Measurements from ENCODE around the gene SUPT16H.
"Not testable (repeated sequence)": the region's sequence is repeated elsewhere in the genome, so short reads cannot be mapped to it uniquely, and the experiment has no call there.

The SUPT16H gene

DNA sequence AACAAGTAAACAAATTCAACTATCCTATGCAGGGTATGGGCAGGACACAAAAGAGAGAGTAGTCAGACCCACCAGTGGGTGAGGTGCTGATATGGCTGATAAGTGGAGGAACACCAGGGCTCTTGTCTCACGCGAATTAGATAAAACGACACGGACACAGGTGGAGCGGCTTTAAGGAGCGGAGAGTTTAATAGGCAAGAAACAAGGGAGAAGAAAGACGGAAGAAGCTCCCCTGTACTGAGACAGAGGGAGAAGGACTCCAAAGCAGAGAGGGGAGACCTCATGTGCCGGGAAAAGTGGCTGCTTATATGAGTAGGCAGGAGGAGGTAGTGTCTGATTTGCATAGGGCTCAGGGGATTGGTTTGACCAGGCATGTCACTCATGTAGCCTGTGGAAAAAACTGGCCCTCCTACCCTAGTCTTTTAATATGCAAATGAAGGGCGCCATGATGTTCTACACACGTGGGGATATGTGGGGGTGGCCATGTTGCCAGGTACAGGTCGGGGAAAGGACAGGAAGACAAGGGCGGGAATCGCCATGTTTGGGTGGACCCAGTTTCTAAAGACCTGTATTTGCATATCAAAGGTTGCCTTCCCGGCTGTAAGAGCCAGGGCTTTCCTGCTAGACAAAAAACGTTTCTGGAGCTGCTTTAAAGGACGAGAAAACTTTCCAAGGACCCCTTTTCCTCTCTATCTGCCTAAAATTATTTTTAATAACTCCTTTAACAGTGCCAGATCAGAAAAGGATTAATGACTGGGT, 75.2 kb downstream of the SUPT16H start:
- peak; percentile 49 for DNase-seq (ENCODE audit: low read depth)
- peak overlapping the region; percentile 33 for H3K4me3 ChIP-seq (ENCODE audit: low read depth, low read length)
- in situ Hi-C loops (cut with HindIII; ENCODE audit: low sequenced_read_pairs): no loop called here
- TF ChIP-seq, protein P1, sequence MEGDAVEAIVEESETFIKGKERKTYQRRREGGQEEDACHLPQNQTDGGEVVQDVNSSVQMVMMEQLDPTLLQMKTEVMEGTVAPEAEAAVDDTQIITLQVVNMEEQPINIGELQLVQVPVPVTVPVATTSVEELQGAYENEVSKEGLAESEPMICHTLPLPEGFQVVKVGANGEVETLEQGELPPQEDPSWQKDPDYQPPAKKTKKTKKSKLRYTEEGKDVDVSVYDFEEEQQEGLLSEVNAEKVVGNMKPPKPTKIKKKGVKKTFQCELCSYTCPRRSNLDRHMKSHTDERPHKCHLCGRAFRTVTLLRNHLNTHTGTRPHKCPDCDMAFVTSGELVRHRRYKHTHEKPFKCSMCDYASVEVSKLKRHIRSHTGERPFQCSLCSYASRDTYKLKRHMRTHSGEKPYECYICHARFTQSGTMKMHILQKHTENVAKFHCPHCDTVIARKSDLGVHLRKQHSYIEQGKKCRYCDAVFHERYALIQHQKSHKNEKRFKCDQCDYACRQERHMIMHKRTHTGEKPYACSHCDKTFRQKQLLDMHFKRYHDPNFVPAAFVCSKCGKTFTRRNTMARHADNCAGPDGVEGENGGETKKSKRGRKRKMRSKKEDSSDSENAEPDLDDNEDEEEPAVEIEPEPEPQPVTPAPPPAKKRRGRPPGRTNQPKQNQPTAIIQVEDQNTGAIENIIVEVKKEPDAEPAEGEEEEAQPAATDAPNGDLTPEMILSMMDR (IDR thresholded peaks at IDR 0.05; ENCODE audit: low read depth, low read length, missing control alignments): no peak

DNA sequence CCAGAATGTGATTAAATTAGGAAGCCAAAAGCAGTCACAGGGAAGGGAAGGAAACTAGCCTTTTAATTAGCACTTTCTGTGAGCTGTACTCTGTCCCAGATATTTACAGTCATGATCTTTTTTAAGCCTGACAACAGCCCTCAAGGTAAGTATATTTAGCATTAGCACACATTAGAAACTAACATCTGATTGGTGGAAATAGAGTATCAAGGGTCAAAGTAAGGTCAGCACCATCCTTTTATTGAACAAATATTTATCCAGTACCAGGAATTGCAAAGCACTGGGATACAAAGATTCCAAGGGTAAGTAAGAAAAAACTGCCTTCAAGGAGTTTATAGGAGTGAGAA, 75.7 kb downstream of the SUPT16H start:
- in situ Hi-C loops (cut with HindIII; ENCODE audit: low sequenced_read_pairs): no loop called here
- DNase-seq (ENCODE audit: low read depth): no peak
- H3K4me3 ChIP-seq (ENCODE audit: low read depth, low read length): no peak overlapping the region
- TF ChIP-seq, protein P1 (IDR thresholded peaks at IDR 0.05; ENCODE audit: low read depth, low read length, missing control alignments): no peak

DNA sequence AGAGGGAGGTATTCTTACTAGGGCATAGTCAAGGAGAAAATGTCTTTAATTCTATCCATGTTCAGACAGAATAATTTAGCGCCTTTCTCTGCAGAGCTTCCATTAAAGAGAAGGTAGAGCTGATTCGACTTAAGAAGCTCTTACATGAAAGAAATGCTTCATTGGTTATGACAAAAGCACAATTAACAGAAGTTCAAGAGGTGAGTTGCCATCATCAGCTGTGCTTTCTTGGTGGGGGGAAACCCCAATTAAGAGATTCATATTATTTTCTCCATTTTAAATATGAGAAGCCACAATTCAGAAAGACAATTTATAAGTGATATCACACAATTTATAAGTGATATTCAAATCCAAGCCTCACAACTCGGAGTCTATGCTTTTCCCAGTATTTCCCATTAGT, 76.2 kb downstream of the SUPT16H start:
- TF ChIP-seq, protein P1 (IDR thresholded peaks at IDR 0.05; ENCODE audit: low read depth, low read length, missing control alignments): no peak
- no peak for DNase-seq (ENCODE audit: low read depth)
- in situ Hi-C loops (cut with HindIII; ENCODE audit: low sequenced_read_pairs): no loop called here
- no peak overlapping the region for H3K4me3 ChIP-seq (ENCODE audit: low read depth, low read length)

DNA sequence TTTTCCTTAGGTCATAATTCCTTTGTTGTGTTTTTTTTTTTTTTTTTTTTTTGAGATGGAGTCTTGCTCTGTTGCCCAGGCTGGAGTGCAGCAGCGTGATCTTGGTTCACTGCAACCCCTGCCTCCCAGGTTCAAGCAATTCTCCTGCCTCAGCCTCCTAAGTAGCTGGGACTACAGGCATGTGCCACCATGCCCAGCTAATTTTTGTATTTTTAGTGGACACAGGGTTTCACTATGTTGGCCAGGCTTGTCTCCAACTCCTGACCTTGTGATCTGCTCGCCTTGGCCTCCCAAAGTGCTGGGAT, 81.0 kb downstream of the SUPT16H start:
- in situ Hi-C loops (cut with HindIII; ENCODE audit: low sequenced_read_pairs): not testable (repeated sequence)

DNA sequence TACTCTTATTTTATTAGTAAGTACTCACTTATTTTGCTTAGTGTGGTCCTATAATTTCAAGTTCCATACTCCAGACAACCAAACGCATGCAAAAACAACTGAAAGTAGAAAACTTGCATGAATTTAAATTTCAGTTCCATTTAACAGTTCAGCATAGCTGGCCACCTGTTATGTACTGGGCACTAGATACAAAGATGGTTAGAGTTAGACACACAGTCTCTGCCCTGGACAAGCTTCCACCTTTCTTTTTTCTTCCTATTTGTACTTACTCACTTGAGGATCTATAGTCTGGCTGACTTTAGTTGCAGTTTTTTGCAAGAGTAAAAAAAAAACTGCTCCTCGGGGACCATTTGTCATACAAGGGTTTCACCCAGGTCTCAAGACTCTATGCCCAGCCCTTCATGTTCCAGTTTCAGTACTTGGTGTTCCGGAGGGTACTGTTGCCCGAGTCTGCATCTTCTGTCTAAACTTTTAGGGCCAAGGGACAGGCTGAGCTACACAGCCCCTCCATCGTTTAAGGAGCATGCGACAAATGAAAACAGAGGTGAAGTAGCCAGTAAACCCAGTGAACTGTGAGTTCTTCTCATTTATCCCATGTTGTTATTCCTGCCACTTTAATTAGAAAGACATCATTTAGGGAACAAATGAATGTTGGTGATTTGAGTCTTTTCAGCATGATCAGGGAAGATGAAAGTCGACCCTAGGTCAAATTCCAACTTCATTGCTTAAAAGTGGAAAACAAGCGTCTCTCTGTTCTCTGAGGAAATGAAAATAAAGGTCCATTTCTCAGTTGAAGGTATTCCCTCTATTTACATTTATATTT, 81.6 kb downstream of the SUPT16H start:
- in situ Hi-C loops (cut with HindIII; ENCODE audit: low sequenced_read_pairs): no loop called here
- DNase-seq (ENCODE audit: low read depth): no peak
- TF ChIP-seq, protein P1 (IDR thresholded peaks at IDR 0.05; ENCODE audit: low read depth, low read length, missing control alignments): no peak
- no peak overlapping the region for H3K4me3 ChIP-seq (ENCODE audit: low read depth, low read length)

More for the DNA sequence above, 81.0 kb downstream of the SUPT16H start:
- H3K4me3 ChIP-seq (ENCODE audit: low read depth, low read length); DNase-seq (ENCODE audit: low read depth): not testable (repeated sequence)

Measured in astrocyte of the cerebellum (primary cell).